ENCODE results near the gene ATP8B1.

GRCh38 chr18:57772387-57772799 is 30.7 kb downstream of the ATP8B1 start:
- TF ChIP-seq CTCF (IDR thresholded peaks at IDR 0.05; ENCODE audit: low read depth, low read length, missing input control), result no peak
- TF ChIP-seq HNF4G (IDR thresholded peaks at IDR 0.05), result no peak
- TF ChIP-seq, protein P1, sequence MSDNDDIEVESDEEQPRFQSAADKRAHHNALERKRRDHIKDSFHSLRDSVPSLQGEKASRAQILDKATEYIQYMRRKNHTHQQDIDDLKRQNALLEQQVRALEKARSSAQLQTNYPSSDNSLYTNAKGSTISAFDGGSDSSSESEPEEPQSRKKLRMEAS (IDR thresholded peaks at IDR 0.05), result peak; percentile 35
- no peak for TF ChIP-seq GABPA (IDR thresholded peaks at IDR 0.05 in 1 of 2, conservative IDR thresholded peaks at IDR 0.05 in 1 of 2)

Data from liver (tissue), 3 donors.